Mucosa of descending colon (tissue), 3 donors: Measurements from ENCODE around the gene CEP128. TPM values are rescaled to one million over a fixed set of nuclear protein-coding genes. Genes with fewer than 3 reads are reported as not detected.

Source experiments
- ATAC-seq: fragments of 200-7000 bp; cut with Tn5 transposase; one replicate; pipeline ENCODE4 v1.9.1; 2020; ENCODE audit warnings: mild to moderate bottlenecking, moderate library complexity
- DNase-seq, 3 donors: peaks; one replicate each; pipeline ENCODE4 v3.0.0-alpha.2; 2020
- H3K36me3 ChIP-seq: fragments of 200-600 bp; one replicate; pipeline ENCODE4 v1.8.0; 2021; ENCODE audit warnings: low read depth, mild to moderate bottlenecking
- H3K4me1 ChIP-seq: fragments of 200-600 bp; one replicate; pipeline ENCODE4 v1.8.0; 2021; ENCODE audit warnings: low read depth, mild to moderate bottlenecking
- H3K4me3 ChIP-seq: fragments of 200-600 bp; one replicate; pipeline ENCODE4 v1.8.0; 2021; ENCODE audit warnings: mild to moderate bottlenecking
- H3K9me3 ChIP-seq: fragments of 200-600 bp; one replicate; pipeline ENCODE4 v1.8.0; 2021; ENCODE audit warnings: mild to moderate bottlenecking
- intact Hi-C, 2 donors: fragments of 100-400 bp; cut with DNase I in 1 of 2; cut with micrococcal nuclease in 1 of 2; formaldehyde crosslinking; loops; one replicate each; pipeline versions ENCODE4 v1.11.0 to v1.11.1; 2022; cut with DNase I, micrococcal nuclease
- total RNA-seq, 3 donors: library from RNA; stranded (reverse); fragmentation: NEBNext Ultra II Directional in 2 of 3; extraction: Animal tissue kit (Norgen Biotek cat#: 25700) in 2 of 3; gene quantifications; one replicate each; pipeline versions ENCODE4 v1.2.1 to v1.2.4, GENCODE V29; 2021 to 2023
- TF ChIP-seq, protein P1 (sequence below): fragments of 200-600 bp; IDR thresholded peaks from one replicate; pipeline ENCODE4 v1.8.0; 2022; ENCODE audit warnings: antibody characterized with exemption, mild to moderate bottlenecking
- donor health status: DM: no; HTN: no; CAD: no; lungs with moderate emphysema.
- donor health status: DM: no; HTN: no; CAD: no.
- donor health status: DM: no; HTN: yes; CAD: no.

CEP128 gene
- total RNA-seq, 3 donors from 2014 or later = 5.0 to 10.0 (median 9.3) TPM

DNA sequence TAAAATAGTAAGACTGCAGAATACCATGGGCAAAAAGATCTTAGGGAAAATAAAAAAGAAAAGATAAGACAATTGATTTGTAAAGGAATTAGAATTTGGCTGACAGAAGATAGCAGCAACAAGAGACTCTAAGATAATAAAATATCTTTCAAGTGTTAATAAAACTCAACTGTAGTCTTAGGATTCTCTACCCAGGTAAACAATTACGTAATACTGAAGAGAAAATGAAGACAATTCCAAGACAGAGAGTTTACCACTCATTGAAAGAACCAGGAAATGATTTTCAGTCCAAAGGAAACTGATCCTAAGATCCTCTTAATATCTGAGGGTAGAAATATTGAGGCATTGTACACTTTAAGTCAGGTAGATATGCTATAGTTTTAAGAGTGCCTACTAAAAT lies 321.1 kb downstream of the CEP128 start:
- ATAC-seq = no peak

DNA sequence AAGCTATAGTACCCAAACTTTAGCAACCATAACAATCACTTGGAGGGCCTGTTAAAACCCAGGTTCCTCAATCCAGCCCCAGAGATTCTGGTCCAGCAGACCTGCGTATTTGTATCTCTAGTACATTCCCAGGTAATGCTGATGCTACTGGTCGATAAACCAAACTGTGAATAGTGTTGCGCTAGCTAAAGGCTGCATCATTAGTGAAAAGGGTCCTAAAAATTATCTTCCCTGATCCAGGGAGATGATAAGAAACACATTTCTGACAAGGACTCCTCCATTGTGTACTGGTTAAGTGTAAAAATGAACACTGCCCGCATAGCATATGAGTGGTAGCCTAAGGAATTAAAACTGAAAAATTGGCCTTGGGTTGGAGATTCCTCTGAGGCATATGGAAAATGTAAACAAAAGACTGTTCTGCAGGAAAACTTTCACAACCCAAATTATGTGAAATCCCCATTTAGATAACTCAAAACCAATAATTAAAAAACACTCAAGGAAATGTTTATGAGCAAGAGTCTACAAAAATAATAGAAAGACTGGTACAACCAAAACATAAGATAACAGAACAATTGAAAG lies 322.7 kb downstream of the CEP128 start:
- no peak for DNase-seq
- Histone ChIP-seq H3K4me3 (no peak overlapping the region), H3K9me3 (no peaks in the 10 kb centered on the region), H3K4me1 (no peaks in the 10 kb centered on the region), H3K36me3 (no peaks in the 10 kb centered on the region)
- TF ChIP-seq, protein P1, sequence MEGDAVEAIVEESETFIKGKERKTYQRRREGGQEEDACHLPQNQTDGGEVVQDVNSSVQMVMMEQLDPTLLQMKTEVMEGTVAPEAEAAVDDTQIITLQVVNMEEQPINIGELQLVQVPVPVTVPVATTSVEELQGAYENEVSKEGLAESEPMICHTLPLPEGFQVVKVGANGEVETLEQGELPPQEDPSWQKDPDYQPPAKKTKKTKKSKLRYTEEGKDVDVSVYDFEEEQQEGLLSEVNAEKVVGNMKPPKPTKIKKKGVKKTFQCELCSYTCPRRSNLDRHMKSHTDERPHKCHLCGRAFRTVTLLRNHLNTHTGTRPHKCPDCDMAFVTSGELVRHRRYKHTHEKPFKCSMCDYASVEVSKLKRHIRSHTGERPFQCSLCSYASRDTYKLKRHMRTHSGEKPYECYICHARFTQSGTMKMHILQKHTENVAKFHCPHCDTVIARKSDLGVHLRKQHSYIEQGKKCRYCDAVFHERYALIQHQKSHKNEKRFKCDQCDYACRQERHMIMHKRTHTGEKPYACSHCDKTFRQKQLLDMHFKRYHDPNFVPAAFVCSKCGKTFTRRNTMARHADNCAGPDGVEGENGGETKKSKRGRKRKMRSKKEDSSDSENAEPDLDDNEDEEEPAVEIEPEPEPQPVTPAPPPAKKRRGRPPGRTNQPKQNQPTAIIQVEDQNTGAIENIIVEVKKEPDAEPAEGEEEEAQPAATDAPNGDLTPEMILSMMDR = no peak
- no peak for ATAC-seq
- intact Hi-C loops = no loop called here

More for the DNA sequence above, 321.1 kb downstream of the CEP128 start:
- Histone ChIP-seq H3K4me1 (no peaks in the 10 kb centered on the region), H3K4me3 (no peak overlapping the region), H3K9me3 (no peaks in the 10 kb centered on the region), H3K36me3 (no peaks in the 10 kb centered on the region)
- DNase-seq = no peak
- intact Hi-C loops = no loop called here
- TF ChIP-seq, protein P1 = no peak

DNA sequence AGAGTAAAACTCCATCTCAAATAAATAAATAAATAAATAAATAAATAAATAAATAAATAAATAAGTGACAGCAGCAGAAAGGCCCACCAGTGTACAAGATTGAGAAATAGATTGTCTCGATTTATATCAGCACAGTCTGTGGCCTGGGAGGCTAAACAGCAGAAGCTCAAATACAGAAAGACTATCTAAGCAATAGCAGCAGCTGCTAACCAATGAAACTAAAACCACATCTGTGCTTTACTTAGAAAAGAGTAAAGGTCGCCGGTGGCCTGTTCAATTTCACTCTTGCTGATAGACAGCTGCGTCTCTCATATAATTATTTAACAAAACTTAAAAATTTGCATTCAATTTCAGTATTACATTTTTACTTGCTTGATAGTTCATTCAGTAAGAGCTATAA lies 325.7 kb downstream of the CEP128 start:
- ATAC-seq = no peak
- no peak for DNase-seq
- Histone ChIP-seq H3K9me3 (no peaks in the 10 kb centered on the region), H3K4me1 (no peaks in the 10 kb centered on the region), H3K36me3 (no peaks in the 10 kb centered on the region), H3K4me3 (no peak overlapping the region)
- intact Hi-C loops = no loop called here
- TF ChIP-seq, protein P1 = no peak

DNA sequence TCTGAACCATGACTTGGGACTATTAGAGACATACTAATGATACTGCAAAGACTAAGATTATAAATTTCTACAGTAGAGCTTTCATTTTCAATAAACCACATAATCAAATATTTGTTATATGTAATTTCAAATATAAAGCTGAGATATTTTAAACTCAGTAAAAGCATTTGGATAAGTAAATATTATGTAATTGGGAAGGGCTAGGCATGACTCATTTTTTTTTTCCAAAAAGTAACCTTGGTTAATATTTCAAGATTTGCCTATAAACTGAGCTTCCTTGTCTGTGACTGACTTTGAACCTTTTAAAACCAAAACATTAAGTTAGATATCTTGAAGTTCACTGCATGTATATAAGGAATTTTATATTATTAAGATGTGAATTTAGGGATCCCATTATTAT lies 332.5 kb downstream of the CEP128 start:
- no peak overlapping the region for H3K4me3 ChIP-seq
- TF ChIP-seq, protein P1 = no peak
- no peaks in the 10 kb centered on the region for H3K36me3 ChIP-seq
- ATAC-seq (no peak), DNase-seq (no peak)
- no peaks in the 10 kb centered on the region for H3K4me1 ChIP-seq
- H3K9me3 ChIP-seq = no peaks in the 10 kb centered on the region
- intact Hi-C loops = no loop called here

DNA sequence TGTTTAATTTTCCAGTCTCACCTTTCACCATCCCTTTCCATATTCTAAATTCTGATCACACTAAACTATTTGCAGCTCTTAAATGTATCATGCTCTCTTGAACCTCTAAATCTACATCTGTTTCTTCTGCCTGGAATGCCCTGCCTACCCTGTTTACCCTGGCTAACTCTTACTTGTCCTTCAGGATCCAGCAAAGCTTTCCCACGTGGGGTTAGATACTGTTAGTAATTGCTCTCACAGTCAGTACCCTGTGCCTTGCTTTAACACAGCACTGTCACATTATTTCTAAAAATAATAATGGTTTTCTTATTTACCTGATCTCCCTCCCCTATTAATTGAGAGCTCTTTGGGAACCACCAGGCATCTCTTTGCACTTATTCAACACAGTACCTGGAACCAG lies 333.0 kb downstream of the CEP128 start:
- no peak for DNase-seq
- intact Hi-C loops = no loop called here
- Histone ChIP-seq H3K4me3 (no peak overlapping the region), H3K4me1 (no peaks in the 10 kb centered on the region), H3K9me3 (no peaks in the 10 kb centered on the region), H3K36me3 (no peaks in the 10 kb centered on the region)
- ATAC-seq = no peak
- TF ChIP-seq, protein P1 = no peak
